Trophoblast cell (in vitro differentiated cells and primary cell): Measurements from ENCODE around the gene ADAMTS12.

ENCODE experiments used
- DNase-seq, 2 donors: peaks; one replicate each; pipeline ENCODE4 v3.0.0-alpha.2; 2016
- H2AFZ ChIP-seq: 2 replicates; pipeline ENCODE4 v1.6.1; 2013; ENCODE audit warnings: low read length, moderate library complexity, mild to moderate bottlenecking; ENCODE audit not compliant: insufficient read depth, poor library complexity
- H2AK5ac ChIP-seq: 2 replicates; pipeline ENCODE4 v1.6.1; 2013; ENCODE audit warnings: mild to moderate bottlenecking, low read length
- H2BK120ac ChIP-seq: 2 replicates; pipeline ENCODE4 v1.6.1; 2013; ENCODE audit warnings: low read length, mild to moderate bottlenecking, moderate library complexity; ENCODE audit not compliant: insufficient read depth, poor library complexity
- H2BK12ac ChIP-seq: 2 replicates; pipeline ENCODE4 v1.6.1; 2013; ENCODE audit warnings: mild to moderate bottlenecking, low read length, moderate library complexity
- H2BK5ac ChIP-seq: 2 replicates; pipeline ENCODE4 v1.6.1; 2013; ENCODE audit warnings: low read length, low read depth, moderate library complexity, mild to moderate bottlenecking; ENCODE audit not compliant: poor library complexity
- H3K14ac ChIP-seq: 2 replicates; pipeline ENCODE4 v1.6.1; 2013; ENCODE audit warnings: mild to moderate bottlenecking, low read length
- H3K18ac ChIP-seq: 2 replicates; pipeline ENCODE4 v1.6.1; 2013; ENCODE audit warnings: mild to moderate bottlenecking, low read length
- H3K23ac ChIP-seq: 2 replicates; pipeline ENCODE4 v1.6.1; 2013; ENCODE audit warnings: low read length
- H3K27ac ChIP-seq: 2 replicates; pipeline ENCODE4 v1.5.1; 2013; ENCODE audit warnings: low read depth, mild to moderate bottlenecking, inconsistent platforms, low read length, moderate library complexity
- H3K27me3 ChIP-seq: 2 replicates; pipeline ENCODE4 v1.6.1; 2013; ENCODE audit warnings: inconsistent platforms, mild to moderate bottlenecking, low read length, moderate library complexity; ENCODE audit not compliant: insufficient read depth
- H3K36me3 ChIP-seq, 2 experiments: 1 replicate in 1 of 2; 2 replicates in 1 of 2; pipeline ENCODE4 v1.6.1; 2013; ENCODE audit warnings: low read length in 2 of 2, mild to moderate bottlenecking in 2 of 2, moderate library complexity in 1 of 2; ENCODE audit not compliant: insufficient read depth in 2 of 2, control insufficient read depth in 1 of 2
- H3K4ac ChIP-seq: 2 replicates; pipeline ENCODE4 v1.6.1; 2013; ENCODE audit warnings: low read depth, mild to moderate bottlenecking, low read length, moderate library complexity
- H3K4me1 ChIP-seq, 2 experiments: 1 replicate in 1 of 2; 2 replicates in 1 of 2; pipeline ENCODE4 v1.6.1; 2013; ENCODE audit warnings: low read length in 2 of 2, mild to moderate bottlenecking in 2 of 2, moderate library complexity in 1 of 2; ENCODE audit not compliant: insufficient read depth in 2 of 2, control insufficient read depth in 1 of 2
- H3K4me2 ChIP-seq: 2 replicates; pipeline ENCODE4 v1.6.1; 2013; ENCODE audit warnings: inconsistent platforms, mild to moderate bottlenecking, low read length, moderate library complexity
- H3K4me3 ChIP-seq: 2 replicates; pipeline ENCODE4 v1.5.1; 2013; ENCODE audit warnings: mild to moderate bottlenecking, low read depth, low read length, inconsistent platforms
- H3K79me1 ChIP-seq: one replicate; pipeline ENCODE4 v1.6.1; 2013; ENCODE audit warnings: low read length
- H3K79me2 ChIP-seq: 2 replicates; pipeline ENCODE4 v1.6.1; 2013; ENCODE audit warnings: low read length, mild to moderate bottlenecking; ENCODE audit not compliant: control insufficient read depth, insufficient read depth, poor library complexity
- H3K9ac ChIP-seq: 2 replicates; pipeline ENCODE4 v1.6.1; 2013; ENCODE audit warnings: mild to moderate bottlenecking, low read length
- H3K9me3 ChIP-seq: 2 replicates; pipeline ENCODE4 v1.6.1; 2013; ENCODE audit warnings: low read depth, mild to moderate bottlenecking, control low read depth, inconsistent platforms, low read length; ENCODE audit not compliant: insufficient read depth
- H4K12ac ChIP-seq: 2 replicates; pipeline ENCODE4 v1.6.1; 2013; ENCODE audit warnings: low read depth, mild to moderate bottlenecking, low read length, moderate library complexity
- H4K8ac ChIP-seq: 2 replicates; pipeline ENCODE4 v1.6.1; 2013; ENCODE audit warnings: low read depth, mild to moderate bottlenecking, low read length, moderate library complexity
- H4K91ac ChIP-seq: one replicate; pipeline ENCODE4 v1.6.1; 2013; ENCODE audit warnings: low read depth, mild to moderate bottlenecking, low read length, moderate library complexity
- WGBS: extraction: QIAGEN DNeasy Blood & Tissue Kit; methylation state at CpG from one replicate; pipeline ENCODE4 v1.1.7; 2013; ENCODE audit warnings: missing lambda C conversion rate; ENCODE audit not compliant: insufficient read length, insufficient coverage; ENCODE audit errors: extremely low coverage; 5-methylcytosine and 5-hydroxymethylcytosine counted together

The ADAMTS12 gene

DNA sequence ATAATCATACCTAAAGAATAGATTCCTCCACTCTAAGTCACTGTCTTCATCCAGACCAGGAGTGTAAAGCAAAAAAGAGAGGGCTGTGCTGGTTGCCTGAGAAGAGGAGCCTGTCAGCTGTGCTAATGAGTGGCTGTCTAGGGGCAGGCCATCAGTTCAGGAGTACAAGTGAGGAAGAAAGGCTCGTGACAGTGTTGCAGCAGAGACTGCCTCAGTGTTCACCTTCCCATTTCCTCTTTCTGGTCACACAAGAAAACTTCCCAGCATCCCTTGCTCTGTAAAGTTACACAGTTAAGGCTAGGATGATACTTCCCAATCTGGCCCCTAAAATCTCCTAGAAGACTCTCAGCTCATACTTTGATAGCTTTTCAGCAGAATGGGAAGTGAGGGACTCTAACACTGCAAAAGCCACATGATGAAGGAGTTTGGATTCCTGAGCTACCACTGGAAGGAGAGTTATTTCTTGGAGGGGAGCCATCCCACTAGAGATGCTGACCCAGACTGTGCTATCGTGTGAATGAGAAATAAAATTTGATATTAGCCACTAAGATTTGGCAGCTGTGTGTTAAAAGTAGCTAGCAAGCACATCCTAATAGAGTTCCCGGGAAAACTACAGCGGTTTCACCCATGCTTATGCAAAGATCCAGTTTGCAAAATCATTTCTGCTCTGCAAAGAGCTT, 67.1 kb downstream of the ADAMTS12 start:
- Histone ChIP-seq H3K36me3 (no peaks in the 10 kb centered on the region), H3K14ac (no peak overlapping the region), H4K91ac (no peak overlapping the region), H3K4me1 (no peaks in the 10 kb centered on the region), H3K27me3 (no peaks in the 10 kb centered on the region), H2BK12ac (no peak overlapping the region), H3K9me3 (no peaks in the 10 kb centered on the region), H3K79me1 (no peaks in the 10 kb centered on the region), H3K4ac (no peak overlapping the region), H3K23ac (no peak overlapping the region), H2BK120ac (no peak overlapping the region), H4K8ac (no peak overlapping the region), H4K12ac (no peak overlapping the region), H3K4me3 (no peak overlapping the region), H3K79me2 (no peaks in the 10 kb centered on the region), H3K18ac (no peak overlapping the region), H3K4me2 (no peak overlapping the region), H3K9ac (no peak overlapping the region), H3K27ac (no peak overlapping the region), H2AFZ (no peak overlapping the region), H2BK5ac (no peak overlapping the region), H2AK5ac (no peak overlapping the region)
- DNase-seq = no peak
- no CpG with 5 or more reads among the region's 4 CpGs for WGBS

DNA sequence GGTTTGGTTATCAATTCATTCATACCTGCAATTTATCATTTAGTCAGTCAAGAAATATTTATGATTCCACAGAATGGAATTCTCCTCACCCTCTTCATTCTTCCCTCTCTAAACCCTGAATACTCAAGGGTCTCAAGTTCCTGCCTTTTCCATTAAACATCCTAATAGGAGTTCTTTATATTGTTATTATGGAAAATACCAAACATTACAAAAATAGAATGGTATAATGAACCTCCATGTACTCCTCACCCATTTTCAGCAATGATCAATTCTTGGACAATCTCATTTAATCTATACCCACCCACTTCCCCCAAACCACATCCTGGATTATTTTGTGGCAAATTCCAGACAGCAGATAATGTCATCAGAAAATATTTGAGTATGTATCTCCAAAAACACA, 74.5 kb downstream of the ADAMTS12 start:
- H3K9ac ChIP-seq = no peak overlapping the region
- H3K36me3 ChIP-seq = no peaks in the 10 kb centered on the region
- H3K18ac ChIP-seq = no peak overlapping the region
- no peaks in the 10 kb centered on the region for H3K27me3 ChIP-seq
- no peak overlapping the region for H4K8ac ChIP-seq
- H4K12ac ChIP-seq = no peak overlapping the region
- DNase-seq = no peak
- no peak overlapping the region for H3K4ac ChIP-seq
- H3K23ac ChIP-seq = no peak overlapping the region
- no peak overlapping the region for H3K27ac ChIP-seq
- H3K9me3 ChIP-seq = no peaks in the 10 kb centered on the region
- H2AK5ac ChIP-seq = no peak overlapping the region
- no peaks in the 10 kb centered on the region for H3K79me2 ChIP-seq
- H2AFZ ChIP-seq = no peak overlapping the region
- no peaks in the 10 kb centered on the region for H3K79me1 ChIP-seq
- H3K4me1 ChIP-seq = no peaks in the 10 kb centered on the region
- H2BK12ac ChIP-seq = no peak overlapping the region
- no peak overlapping the region for H3K4me3 ChIP-seq
- H3K4me2 ChIP-seq = no peak overlapping the region
- H2BK5ac ChIP-seq = no peak overlapping the region
- H3K14ac ChIP-seq = no peak overlapping the region
- H4K91ac ChIP-seq = no peak overlapping the region
- no peak overlapping the region for H2BK120ac ChIP-seq

DNA sequence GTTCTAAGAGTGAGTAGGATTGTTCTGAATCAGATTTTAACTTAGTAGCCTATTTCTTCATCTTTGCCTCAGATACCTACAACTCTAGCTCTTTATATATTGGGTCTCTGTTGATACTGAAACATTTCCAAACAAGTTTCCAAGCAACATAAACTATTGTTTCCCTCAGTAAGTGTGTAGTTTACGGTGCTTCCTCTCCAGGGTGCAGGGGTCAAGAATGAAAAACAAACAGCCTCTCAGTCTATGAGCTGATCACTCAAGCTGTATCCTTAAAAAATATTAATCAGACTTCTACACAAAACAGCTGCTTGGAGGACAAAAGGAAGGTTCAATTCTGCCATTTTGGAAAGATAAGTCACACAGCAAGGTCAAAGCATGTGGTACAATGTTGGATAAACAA, 75.0 kb downstream of the ADAMTS12 start:
- H3K9me3 ChIP-seq = no peaks in the 10 kb centered on the region
- no peak for DNase-seq
- no peak overlapping the region for H4K91ac ChIP-seq
- H2AFZ ChIP-seq = no peak overlapping the region
- no peaks in the 10 kb centered on the region for H3K36me3 ChIP-seq
- no peak overlapping the region for H3K9ac ChIP-seq
- no peak overlapping the region for H4K8ac ChIP-seq
- H3K27me3 ChIP-seq = no peaks in the 10 kb centered on the region
- no peaks in the 10 kb centered on the region for H3K79me2 ChIP-seq
- H2BK120ac ChIP-seq = no peak overlapping the region
- no peak overlapping the region for H3K23ac ChIP-seq
- no peak overlapping the region for H3K27ac ChIP-seq
- H3K14ac ChIP-seq = no peak overlapping the region
- no peak overlapping the region for H2BK5ac ChIP-seq
- H3K4me2 ChIP-seq = no peak overlapping the region
- no peaks in the 10 kb centered on the region for H3K4me1 ChIP-seq
- H4K12ac ChIP-seq = no peak overlapping the region
- WGBS = no CpG with 5 or more reads among the region's 1 CpG
- H3K18ac ChIP-seq = no peak overlapping the region
- no peak overlapping the region for H3K4ac ChIP-seq
- H2BK12ac ChIP-seq = no peak overlapping the region
- H2AK5ac ChIP-seq = no peak overlapping the region
- H3K4me3 ChIP-seq = no peak overlapping the region
- H3K79me1 ChIP-seq = no peaks in the 10 kb centered on the region

DNA sequence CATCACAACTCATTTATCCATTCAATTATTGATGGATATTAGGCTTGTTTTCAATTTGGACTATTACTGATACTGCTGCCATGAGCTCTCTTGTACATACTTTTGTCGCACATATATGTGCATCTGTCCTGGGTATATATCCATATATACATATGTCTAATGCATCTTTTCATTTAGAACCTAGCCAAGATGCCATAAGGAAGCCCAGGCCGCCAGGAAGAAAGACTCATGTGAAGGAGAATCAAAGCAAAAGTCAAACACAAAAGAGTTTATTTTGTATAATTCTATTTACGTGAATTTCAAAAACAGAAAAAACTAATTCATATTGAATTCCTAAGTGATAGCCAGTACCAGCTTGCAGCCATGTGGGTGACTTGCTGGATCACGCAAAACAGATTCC, 79.0 kb downstream of the ADAMTS12 start:
- Histone ChIP-seq H3K79me1 (no peaks in the 10 kb centered on the region), H3K27me3 (no peaks in the 10 kb centered on the region), H3K4me1 (peaks cover 0 to 3% of the 10 kb centered on the region in 2 experiments), H3K27ac (no peak overlapping the region), H2BK120ac (no peak overlapping the region), H2BK5ac (no peak overlapping the region), H3K18ac (no peak overlapping the region), H3K4ac (no peak overlapping the region), H2BK12ac (no peak overlapping the region), H3K79me2 (no peaks in the 10 kb centered on the region), H3K36me3 (no peaks in the 10 kb centered on the region), H3K4me3 (no peak overlapping the region), H3K9me3 (no peaks in the 10 kb centered on the region), H3K9ac (no peak overlapping the region), H4K91ac (no peak overlapping the region), H4K12ac (no peak overlapping the region), H4K8ac (no peak overlapping the region), H3K4me2 (no peak overlapping the region), H2AK5ac (no peak overlapping the region), H3K14ac (no peak overlapping the region), H3K23ac (no peak overlapping the region), H2AFZ (no peak overlapping the region)
- no CpG with 5 or more reads among the region's 4 CpGs for WGBS
- DNase-seq = no peak
